ENCODE measurements around the gene MAD2L1. TPM values are rescaled to one million over a fixed set of nuclear protein-coding genes. Genes with fewer than 3 reads are reported as not detected.

MAD2L1 gene
- total RNA-seq, 1 donor from 2014 or later: 9.0 TPM

- H3K4me3 Mint-ChIP-seq (ENCODE audit: unreplicated experiment): no peak overlapping the region
- H4K20me1 ChIP-seq (ENCODE audit: insufficient read depth, low read length): no peaks in the 10 kb centered on the region
- no peak overlapping the region for H2AFZ ChIP-seq (ENCODE audit: low read depth, low read length)
- H3K27ac Mint-ChIP-seq (ENCODE audit: unreplicated experiment): no peak overlapping the region
- no peaks in the 10 kb centered on the region for H3K27me3 ChIP-seq (ENCODE audit: insufficient read depth, low read length)
- TF ChIP-seq CTCF (IDR thresholded peaks at IDR 0.05; ENCODE audit: insufficient read depth, low read depth, low read length): no peak
- no peak for TF ChIP-seq EZH2 (IDR thresholded peaks at IDR 0.05; ENCODE audit: insufficient read depth, low read length)
- no peak for DNase-seq (ENCODE audit: low read depth)
- FAIRE-seq: no peak
- no peak overlapping the region for H3K27ac ChIP-seq (ENCODE audit: low read depth, low read length)
- H3K36me3 ChIP-seq (ENCODE audit: insufficient read depth, low read length): no peaks in the 10 kb centered on the region
- H3K9me3 Mint-ChIP-seq (ENCODE audit: unreplicated experiment): peaks cover 7% of the 10 kb centered on the region
- no peak overlapping the region for H3K4me2 ChIP-seq (ENCODE audit: low read length)
- H3K4me1 ChIP-seq (ENCODE audit: insufficient read depth, low read length): no peaks in the 10 kb centered on the region
- H3K4me3 ChIP-seq (ENCODE audit: insufficient read depth, low read depth, low read length): no peak overlapping the region
- no peaks in the 10 kb centered on the region for H3K36me3 Mint-ChIP-seq (ENCODE audit: low read depth, unreplicated experiment)
- H3K27me3 Mint-ChIP-seq (ENCODE audit: low read depth, unreplicated experiment): no peaks in the 10 kb centered on the region
- H3K9ac ChIP-seq (ENCODE audit: low read length): no peak overlapping the region
- H3K9me3 ChIP-seq (ENCODE audit: insufficient read depth, low read depth, low read length): no peaks in the 10 kb centered on the region
- peaks cover 10% of the 10 kb centered on the region for H3K4me1 Mint-ChIP-seq (ENCODE audit: low read depth, unreplicated experiment)
- no peaks in the 10 kb centered on the region for H3K79me2 ChIP-seq (ENCODE audit: insufficient read depth, low read length)
Observed at GRCh38 chr4:120084327-120084726, 17.7 kb upstream of the MAD2L1 start.

GRCh38 chr4:120083152-120083551, 16.5 kb upstream of the MAD2L1 start:
- FAIRE-seq (no peak), DNase-seq (ENCODE audit: low read depth) (no peak)
- H3K4me1 Mint-ChIP-seq (ENCODE audit: low read depth, unreplicated experiment): peaks cover 7% of the 10 kb centered on the region
- no peaks in the 10 kb centered on the region for H3K9me3 Mint-ChIP-seq (ENCODE audit: unreplicated experiment)
- H3K9me3 ChIP-seq (ENCODE audit: insufficient read depth, low read depth, low read length): no peaks in the 10 kb centered on the region
- no peak overlapping the region for H3K4me3 Mint-ChIP-seq (ENCODE audit: unreplicated experiment)
- no peaks in the 10 kb centered on the region for H4K20me1 ChIP-seq (ENCODE audit: insufficient read depth, low read length)
- no peak overlapping the region for H3K27ac Mint-ChIP-seq (ENCODE audit: unreplicated experiment)
- H3K4me1 ChIP-seq (ENCODE audit: insufficient read depth, low read length): no peaks in the 10 kb centered on the region
- H3K27me3 Mint-ChIP-seq (ENCODE audit: low read depth, unreplicated experiment): no peaks in the 10 kb centered on the region
- H3K36me3 ChIP-seq (ENCODE audit: insufficient read depth, low read length): no peaks in the 10 kb centered on the region
- no peak overlapping the region for H3K4me3 ChIP-seq (ENCODE audit: insufficient read depth, low read depth, low read length)
- no peaks in the 10 kb centered on the region for H3K27me3 ChIP-seq (ENCODE audit: insufficient read depth, low read length)
- no peaks in the 10 kb centered on the region for H3K79me2 ChIP-seq (ENCODE audit: insufficient read depth, low read length)
- no peak overlapping the region for H3K27ac ChIP-seq (ENCODE audit: low read depth, low read length)
- H2AFZ ChIP-seq (ENCODE audit: low read depth, low read length): no peak overlapping the region
- no peak for TF ChIP-seq EZH2 (IDR thresholded peaks at IDR 0.05; ENCODE audit: insufficient read depth, low read length)
- no peaks in the 10 kb centered on the region for H3K36me3 Mint-ChIP-seq (ENCODE audit: low read depth, unreplicated experiment)
- no peak overlapping the region for H3K4me2 ChIP-seq (ENCODE audit: low read length)
- no peak overlapping the region for H3K9ac ChIP-seq (ENCODE audit: low read length)

- Histone ChIP-seq H3K36me3 (ENCODE audit: insufficient read depth, low read length) (no peaks in the 10 kb centered on the region), H3K4me3 (ENCODE audit: insufficient read depth, low read depth, low read length) (no peak overlapping the region), H3K79me2 (ENCODE audit: insufficient read depth, low read length) (no peaks in the 10 kb centered on the region), H3K27me3 (ENCODE audit: insufficient read depth, low read length) (no peaks in the 10 kb centered on the region), H2AFZ (ENCODE audit: low read depth, low read length) (no peak overlapping the region), H3K9ac (ENCODE audit: low read length) (no peak overlapping the region), H3K4me2 (ENCODE audit: low read length) (no peak overlapping the region), H3K4me1 (ENCODE audit: insufficient read depth, low read length) (no peaks in the 10 kb centered on the region), H4K20me1 (ENCODE audit: insufficient read depth, low read length) (no peaks in the 10 kb centered on the region), H3K27ac (ENCODE audit: low read depth, low read length) (no peak overlapping the region), H3K9me3 (ENCODE audit: insufficient read depth, low read depth, low read length) (no peaks in the 10 kb centered on the region)
- no peak overlapping the region for H3K4me3 Mint-ChIP-seq (ENCODE audit: unreplicated experiment)
- H3K27me3 Mint-ChIP-seq (ENCODE audit: low read depth, unreplicated experiment): no peaks in the 10 kb centered on the region
- H3K9me3 Mint-ChIP-seq (ENCODE audit: unreplicated experiment): no peaks in the 10 kb centered on the region
- TF ChIP-seq CTCF (IDR thresholded peaks at IDR 0.05; ENCODE audit: insufficient read depth, low read depth, low read length): no peak
- TF ChIP-seq EZH2 (IDR thresholded peaks at IDR 0.05; ENCODE audit: insufficient read depth, low read length): no peak
- no peak for FAIRE-seq
- H3K27ac Mint-ChIP-seq (ENCODE audit: unreplicated experiment): no peak overlapping the region
- no peaks in the 10 kb centered on the region for H3K36me3 Mint-ChIP-seq (ENCODE audit: low read depth, unreplicated experiment)
- no peak for DNase-seq (ENCODE audit: low read depth)
- H3K4me1 Mint-ChIP-seq (ENCODE audit: low read depth, unreplicated experiment): peaks cover 7% of the 10 kb centered on the region
Observed at GRCh38 chr4:120082251-120082650, 15.6 kb upstream of the MAD2L1 start.
